Neural progenitor cell (in vitro differentiated cells): Measurements from ENCODE around the gene CAMKK2.

Experiments
- CTCF ChIP-seq: fragments of 200-600 bp; sonication (generic); IDR thresholded peaks from 2 replicates; pipeline ENCODE4 v1.5.1; 2017; ENCODE audit warnings: antibody characterized with exemption, mild to moderate bottlenecking
- EZH2 ChIP-seq: fragments of 200-600 bp; sonication (generic); IDR thresholded peaks from 2 replicates; pipeline ENCODE4 v1.6.1; 2017; ENCODE audit warnings: antibody characterized with exemption, mild to moderate bottlenecking, moderate library complexity
- EZH2phosphoT487 ChIP-seq: fragments of 200-600 bp; sonication (generic); IDR thresholded peaks from 2 replicates; pipeline ENCODE4 v1.6.1; 2017; ENCODE audit warnings: antibody characterized with exemption

- no peak for TF ChIP-seq CTCF
- no peak for TF ChIP-seq EZH2
- TF ChIP-seq EZH2phosphoT487 = no peak
Measured at GRCh38 chr12:121295116-121295745, 1.3 kb downstream of the CAMKK2 start.
